Measurements from ENCODE around the gene RFNG. TPM values are rescaled to one million over a fixed set of nuclear protein-coding genes. Genes with fewer than 3 reads are reported as not detected.
A peak's percentile ranks its signal among the peaks of the same experiment; 100 is the strongest.

Gene RFNG
- total RNA-seq, 1 experiment from 2014 or later, result 52.0 TPM

GRCh38 chr17:82098169-82098938 is 46.7 kb upstream of the RFNG start, which contains the start of gene FASN (continued):
- TF ChIP-seq ATF3 (IDR thresholded peaks at IDR 0.05), result no peak
- peak; percentile 86 for TF ChIP-seq YY1 (IDR thresholded peaks at IDR 0.05; ENCODE audit: extremely low read depth, insufficient replicate concordance, low read depth, low read length)
- no peak for TF ChIP-seq FOSL1 (IDR thresholded peaks at IDR 0.05; ENCODE audit: low read depth)
- TF ChIP-seq EZH2 (IDR thresholded peaks at IDR 0.05), result no peak
- TF ChIP-seq ZNF274 (IDR thresholded peaks at IDR 0.05; ENCODE audit: low read depth, low read length), result no peak
- TF ChIP-seq CEBPB (IDR thresholded peaks at IDR 0.05; ENCODE audit: low read depth), result no peak
- TF ChIP-seq SIN3A (IDR thresholded peaks at IDR 0.05; ENCODE audit: low read depth), result peak; percentile 98
- no peak for TF ChIP-seq SRF (IDR thresholded peaks at IDR 0.05; ENCODE audit: low read depth)
- TF ChIP-seq ZFX (IDR thresholded peaks at IDR 0.05), result no peak
- TF ChIP-seq EGR1 (IDR thresholded peaks at IDR 0.05; ENCODE audit: low read depth), result no peak
- peak; percentile 94 for TF ChIP-seq POLR2AphosphoS5 (IDR thresholded peaks at IDR 0.05; ENCODE audit: low read depth, low read length)
- TF ChIP-seq POLR2A (IDR thresholded peaks at IDR 0.05; ENCODE audit: borderline replicate concordance, extremely low read depth, insufficient read depth, insufficient read length), result peak; percentile 94
- TF ChIP-seq, protein P1, sequence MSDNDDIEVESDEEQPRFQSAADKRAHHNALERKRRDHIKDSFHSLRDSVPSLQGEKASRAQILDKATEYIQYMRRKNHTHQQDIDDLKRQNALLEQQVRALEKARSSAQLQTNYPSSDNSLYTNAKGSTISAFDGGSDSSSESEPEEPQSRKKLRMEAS (IDR thresholded peaks at IDR 0.05), result peak; percentile 89
- no peak for TF ChIP-seq CBX3 (IDR thresholded peaks at IDR 0.05; ENCODE audit: low read depth)
- no peak for TF ChIP-seq ELF1 (IDR thresholded peaks at IDR 0.05; ENCODE audit: borderline replicate concordance, low read depth)
- TF ChIP-seq SP1 (IDR thresholded peaks at IDR 0.05; ENCODE audit: low read depth), result no peak; the same call in 1 of the 2 replicates
- TF ChIP-seq, protein P2, sequence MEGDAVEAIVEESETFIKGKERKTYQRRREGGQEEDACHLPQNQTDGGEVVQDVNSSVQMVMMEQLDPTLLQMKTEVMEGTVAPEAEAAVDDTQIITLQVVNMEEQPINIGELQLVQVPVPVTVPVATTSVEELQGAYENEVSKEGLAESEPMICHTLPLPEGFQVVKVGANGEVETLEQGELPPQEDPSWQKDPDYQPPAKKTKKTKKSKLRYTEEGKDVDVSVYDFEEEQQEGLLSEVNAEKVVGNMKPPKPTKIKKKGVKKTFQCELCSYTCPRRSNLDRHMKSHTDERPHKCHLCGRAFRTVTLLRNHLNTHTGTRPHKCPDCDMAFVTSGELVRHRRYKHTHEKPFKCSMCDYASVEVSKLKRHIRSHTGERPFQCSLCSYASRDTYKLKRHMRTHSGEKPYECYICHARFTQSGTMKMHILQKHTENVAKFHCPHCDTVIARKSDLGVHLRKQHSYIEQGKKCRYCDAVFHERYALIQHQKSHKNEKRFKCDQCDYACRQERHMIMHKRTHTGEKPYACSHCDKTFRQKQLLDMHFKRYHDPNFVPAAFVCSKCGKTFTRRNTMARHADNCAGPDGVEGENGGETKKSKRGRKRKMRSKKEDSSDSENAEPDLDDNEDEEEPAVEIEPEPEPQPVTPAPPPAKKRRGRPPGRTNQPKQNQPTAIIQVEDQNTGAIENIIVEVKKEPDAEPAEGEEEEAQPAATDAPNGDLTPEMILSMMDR (IDR thresholded peaks at IDR 0.05 in 2 of 3, conservative IDR thresholded peaks at IDR 0.05 in 1 of 3; ENCODE audit: borderline replicate concordance in 1 of 3, insufficient read depth in 1 of 3, low read depth in 2 of 3, low read length in 2 of 3), result peak in 2 of 3 experiments; percentile 16 to 35; a peak in 3 of 6 replicates
- TF ChIP-seq JUND (IDR thresholded peaks at IDR 0.05), result no peak
